ENCODE data around the gene PTRH1. TPM values are rescaled to one million over a fixed set of nuclear protein-coding genes. Genes with fewer than 3 reads are reported as not detected.

The PTRH1 gene
- total RNA-seq, 1 experiment from 2014 or later, result 21.8 TPM

DNA sequence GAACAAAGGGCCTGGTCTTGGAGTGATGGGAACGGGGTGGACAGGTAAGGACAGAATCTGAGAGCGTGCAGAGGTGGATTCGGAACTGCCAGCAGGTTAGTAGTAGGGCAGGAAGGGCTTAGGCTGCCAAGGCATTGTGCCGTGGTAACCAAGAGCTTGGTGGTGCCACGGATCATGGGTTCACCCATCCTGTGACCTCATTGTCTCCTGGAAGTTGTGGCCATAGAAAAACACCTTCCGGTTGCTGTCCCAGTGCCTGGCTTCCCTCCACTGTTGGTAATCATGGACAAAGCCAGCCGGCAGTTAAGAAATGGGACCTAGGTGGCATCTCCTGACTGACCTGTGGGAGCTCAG is 51.2 kb downstream of the PTRH1 start:
- intact Hi-C loops (cut with micrococcal nuclease), result no loop called here
- no peak overlapping the region for H3K4me3 ChIP-seq (replicated peaks in 1 of 2; ENCODE audit: low read depth in 1 of 2, low read length in 2 of 2)
- TF ChIP-seq MAX (IDR thresholded peaks at IDR 0.05), result no peak
- TF ChIP-seq, protein P1, sequence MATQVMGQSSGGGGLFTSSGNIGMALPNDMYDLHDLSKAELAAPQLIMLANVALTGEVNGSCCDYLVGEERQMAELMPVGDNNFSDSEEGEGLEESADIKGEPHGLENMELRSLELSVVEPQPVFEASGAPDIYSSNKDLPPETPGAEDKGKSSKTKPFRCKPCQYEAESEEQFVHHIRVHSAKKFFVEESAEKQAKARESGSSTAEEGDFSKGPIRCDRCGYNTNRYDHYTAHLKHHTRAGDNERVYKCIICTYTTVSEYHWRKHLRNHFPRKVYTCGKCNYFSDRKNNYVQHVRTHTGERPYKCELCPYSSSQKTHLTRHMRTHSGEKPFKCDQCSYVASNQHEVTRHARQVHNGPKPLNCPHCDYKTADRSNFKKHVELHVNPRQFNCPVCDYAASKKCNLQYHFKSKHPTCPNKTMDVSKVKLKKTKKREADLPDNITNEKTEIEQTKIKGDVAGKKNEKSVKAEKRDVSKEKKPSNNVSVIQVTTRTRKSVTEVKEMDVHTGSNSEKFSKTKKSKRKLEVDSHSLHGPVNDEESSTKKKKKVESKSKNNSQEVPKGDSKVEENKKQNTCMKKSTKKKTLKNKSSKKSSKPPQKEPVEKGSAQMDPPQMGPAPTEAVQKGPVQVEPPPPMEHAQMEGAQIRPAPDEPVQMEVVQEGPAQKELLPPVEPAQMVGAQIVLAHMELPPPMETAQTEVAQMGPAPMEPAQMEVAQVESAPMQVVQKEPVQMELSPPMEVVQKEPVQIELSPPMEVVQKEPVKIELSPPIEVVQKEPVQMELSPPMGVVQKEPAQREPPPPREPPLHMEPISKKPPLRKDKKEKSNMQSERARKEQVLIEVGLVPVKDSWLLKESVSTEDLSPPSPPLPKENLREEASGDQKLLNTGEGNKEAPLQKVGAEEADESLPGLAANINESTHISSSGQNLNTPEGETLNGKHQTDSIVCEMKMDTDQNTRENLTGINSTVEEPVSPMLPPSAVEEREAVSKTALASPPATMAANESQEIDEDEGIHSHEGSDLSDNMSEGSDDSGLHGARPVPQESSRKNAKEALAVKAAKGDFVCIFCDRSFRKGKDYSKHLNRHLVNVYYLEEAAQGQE (IDR thresholded peaks at IDR 0.05; ENCODE audit: low read depth), result no peak
- TF ChIP-seq, protein P2, sequence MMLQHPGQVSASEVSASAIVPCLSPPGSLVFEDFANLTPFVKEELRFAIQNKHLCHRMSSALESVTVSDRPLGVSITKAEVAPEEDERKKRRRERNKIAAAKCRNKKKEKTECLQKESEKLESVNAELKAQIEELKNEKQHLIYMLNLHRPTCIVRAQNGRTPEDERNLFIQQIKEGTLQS (IDR thresholded peaks at IDR 0.05), result no peak
- TF ChIP-seq EZH2 (IDR thresholded peaks at IDR 0.05), result no peak
- no peak for TF ChIP-seq ELF1 (IDR thresholded peaks at IDR 0.05; ENCODE audit: borderline replicate concordance, low read depth)
- TF ChIP-seq SIN3A (IDR thresholded peaks at IDR 0.05; ENCODE audit: low read depth), result no peak
- TF ChIP-seq EZH2phosphoT487 (IDR thresholded peaks at IDR 0.05; ENCODE audit: borderline replicate concordance), result no peak
- TF ChIP-seq ZNF274 (IDR thresholded peaks at IDR 0.05; ENCODE audit: low read depth, low read length), result no peak
- TF ChIP-seq, protein P3, sequence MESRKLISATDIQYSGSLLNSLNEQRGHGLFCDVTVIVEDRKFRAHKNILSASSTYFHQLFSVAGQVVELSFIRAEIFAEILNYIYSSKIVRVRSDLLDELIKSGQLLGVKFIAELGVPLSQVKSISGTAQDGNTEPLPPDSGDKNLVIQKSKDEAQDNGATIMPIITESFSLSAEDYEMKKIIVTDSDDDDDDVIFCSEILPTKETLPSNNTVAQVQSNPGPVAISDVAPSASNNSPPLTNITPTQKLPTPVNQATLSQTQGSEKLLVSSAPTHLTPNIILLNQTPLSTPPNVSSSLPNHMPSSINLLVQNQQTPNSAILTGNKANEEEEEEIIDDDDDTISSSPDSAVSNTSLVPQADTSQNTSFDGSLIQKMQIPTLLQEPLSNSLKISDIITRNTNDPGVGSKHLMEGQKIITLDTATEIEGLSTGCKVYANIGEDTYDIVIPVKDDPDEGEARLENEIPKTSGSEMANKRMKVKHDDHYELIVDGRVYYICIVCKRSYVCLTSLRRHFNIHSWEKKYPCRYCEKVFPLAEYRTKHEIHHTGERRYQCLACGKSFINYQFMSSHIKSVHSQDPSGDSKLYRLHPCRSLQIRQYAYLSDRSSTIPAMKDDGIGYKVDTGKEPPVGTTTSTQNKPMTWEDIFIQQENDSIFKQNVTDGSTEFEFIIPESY (IDR thresholded peaks at IDR 0.05; ENCODE audit: extremely low read depth, insufficient replicate concordance, low read length), result no peak
- no peak for TF ChIP-seq POLR2AphosphoS5 (IDR thresholded peaks at IDR 0.05; ENCODE audit: low read depth, low read length)
- no peak for TF ChIP-seq JUND (IDR thresholded peaks at IDR 0.05)
- no peak for TF ChIP-seq EGR1 (IDR thresholded peaks at IDR 0.05; ENCODE audit: low read depth)
- ATAC-seq (no peak), DNase-seq (ENCODE audit: low read depth, low spot score) (no peak)
- H3K4me2 ChIP-seq (ENCODE audit: low read length), result no peak overlapping the region
- no peak overlapping the region for H2AFZ ChIP-seq (ENCODE audit: low read depth, low read length, poor library complexity, severe bottlenecking)
- ChIA-PET RAD21 (ENCODE audit: low non-redundant PET in 1 of 2, low total read pairs in 2 of 2, uncharacterized antibody in 2 of 2, unreplicated experiment in 2 of 2) (no interaction called here), CTCF (no interaction called here), POLR2A (no interaction called here)
- H3K27me3 ChIP-seq (ENCODE audit: insufficient read depth, low read length), result no peaks in the 10 kb centered on the region
- H3K9me3 ChIP-seq (ENCODE audit: control insufficient read depth in 1 of 2, insufficient read depth in 1 of 2, low read depth in 1 of 2, low read length in 2 of 2), result no peaks in the 10 kb centered on the region
- no peaks in the 10 kb centered on the region for H3K4me1 ChIP-seq (ENCODE audit: control insufficient read depth in 1 of 2, insufficient read depth in 2 of 2, low read length in 2 of 2)
- no peak overlapping the region for H3K27ac ChIP-seq (ENCODE audit: low read depth, low read length)
- BruUV-seq (replicated peaks), result no TSS peak
- H4K20me1 ChIP-seq (ENCODE audit: insufficient read depth), result no peaks in the 10 kb centered on the region
- no peaks in the 10 kb centered on the region for H3K79me2 ChIP-seq (ENCODE audit: insufficient read depth, low read length)
- H3K9me2 ChIP-seq (ENCODE audit: insufficient read depth), result no peaks in the 10 kb centered on the region
- H3K9ac ChIP-seq (ENCODE audit: low read length), result no peak overlapping the region
- no peaks in the 10 kb centered on the region for H3K36me3 ChIP-seq (ENCODE audit: control insufficient read depth in 1 of 2, insufficient read depth in 2 of 2, low read length in 2 of 2)

Other genes with a start within 250 kb of the PTRH1 start
- 40.6 TPM for gene STXBP1, start 103.4 kb downstream of the PTRH1 start, total RNA-seq (2021; ENCODE audit: unreplicated experiment)
- 0.22 TPM for gene CFAP157, start 8.7 kb downstream of the PTRH1 start, total RNA-seq (2021; ENCODE audit: unreplicated experiment)
- not detected for gene TTC16, start 416 bp upstream of the PTRH1 start, total RNA-seq (2021; ENCODE audit: unreplicated experiment)
- gene TOR2A, start 19.6 kb upstream of the PTRH1 start, total RNA-seq (2021; ENCODE audit: unreplicated experiment), result 12.0 TPM
- 1.3 TPM for gene SH2D3C, start 63.0 kb upstream of the PTRH1 start, total RNA-seq (2021; ENCODE audit: unreplicated experiment)
- gene CDK9, start 70.4 kb upstream of the PTRH1 start, total RNA-seq (2021; ENCODE audit: unreplicated experiment), result 102 TPM
- gene FPGS, start 87.2 kb upstream of the PTRH1 start, total RNA-seq (2021; ENCODE audit: unreplicated experiment), result 70.6 TPM
- gene ENG, start 139.0 kb upstream of the PTRH1 start, total RNA-seq (2021; ENCODE audit: unreplicated experiment), result 0.76 TPM
- 61.1 TPM for gene AK1, start 162.0 kb upstream of the PTRH1 start, total RNA-seq (2021; ENCODE audit: unreplicated experiment)
- gene ST6GALNAC6, start 183.9 kb upstream of the PTRH1 start, total RNA-seq (2021; ENCODE audit: unreplicated experiment), result 24.5 TPM
- 49.4 TPM for gene ST6GALNAC4, start 201.4 kb upstream of the PTRH1 start, total RNA-seq (2021; ENCODE audit: unreplicated experiment)
- gene PIP5KL1, start 215.1 kb upstream of the PTRH1 start, total RNA-seq (2021; ENCODE audit: unreplicated experiment), result 37.6 TPM
- gene DPM2, start 222.2 kb upstream of the PTRH1 start, total RNA-seq (2021; ENCODE audit: unreplicated experiment), result 54.6 TPM